ENCODE measurements around the gene IRS1.

IRS1 gene

GRCh38 chr2:226754821-226755604 lies 44.6 kb downstream of the IRS1 start:
- DNase-seq, result no peak

- no peak for DNase-seq
Observed at GRCh38 chr2:226752887-226753286, 46.7 kb downstream of the IRS1 start.

GRCh38 chr2:226747288-226747687 lies 52.3 kb downstream of the IRS1 start:
- no peak for DNase-seq

GRCh38 chr2:226746196-226746800 lies 53.3 kb downstream of the IRS1 start:
- DNase-seq, result no peak

GRCh38 chr2:226743915-226744314 lies 55.7 kb downstream of the IRS1 start:
- no peak for DNase-seq

GRCh38 chr2:226742347-226742746 lies 57.3 kb downstream of the IRS1 start:
- no peak for DNase-seq

GRCh38 chr2:226740039-226740648 lies 59.5 kb downstream of the IRS1 start:
- no peak for DNase-seq

GRCh38 chr2:226739545-226740030 lies 60.0 kb downstream of the IRS1 start:
- DNase-seq, result no peak

- DNase-seq, result no peak
Observed at GRCh38 chr2:226738821-226739544, 60.6 kb downstream of the IRS1 start.

- no peak for DNase-seq
Observed at GRCh38 chr2:226738191-226738820, 61.3 kb downstream of the IRS1 start.

- no peak for DNase-seq
Observed at GRCh38 chr2:226736382-226736781, 63.2 kb downstream of the IRS1 start.

GRCh38 chr2:226733927-226734564 lies 65.6 kb downstream of the IRS1 start:
- DNase-seq, result no peak

GRCh38 chr2:226733189-226733858 lies 66.3 kb downstream of the IRS1 start:
- DNase-seq, result no peak

GRCh38 chr2:226732478-226733188 lies 67.0 kb downstream of the IRS1 start:
- no peak for DNase-seq

- DNase-seq, result no peak
Observed at GRCh38 chr2:226730481-226730880, 69.1 kb downstream of the IRS1 start.

GRCh38 chr2:226728996-226729395 lies 70.6 kb downstream of the IRS1 start:
- DNase-seq, result no peak

- no peak for DNase-seq
Observed at GRCh38 chr2:226727251-226727650, 72.4 kb downstream of the IRS1 start.

GRCh38 chr2:226726546-226726945 lies 73.1 kb downstream of the IRS1 start:
- no peak for DNase-seq

GRCh38 chr2:226725126-226725860 lies 74.3 kb downstream of the IRS1 start:
- no peak for DNase-seq

- no peak for DNase-seq
Observed at GRCh38 chr2:226721541-226721940, 78.1 kb downstream of the IRS1 start.
